Effector memory CD4-positive, alpha-beta T cell (primary cell): ENCODE data around the gene ORC3.
"Not testable (repeated sequence)": the region's sequence is repeated elsewhere in the genome, so short reads cannot be mapped to it uniquely, and the experiment has no call there.

Source experiments
- DNase-seq, 3 donors: peaks; one replicate each; pipeline ENCODE4 v3.0.0-alpha.2; 2020
- H3K27ac ChIP-seq: 2 replicates; pipeline ENCODE4 v1.7.0; 2013; ENCODE audit warnings: mild to moderate bottlenecking, low read length, moderate library complexity; ENCODE audit not compliant: insufficient read depth, poor library complexity, severe bottlenecking
- H3K27me3 ChIP-seq: replicated peaks from 2 replicates; pipeline ENCODE4 v1.7.0; 2013; ENCODE audit warnings: mild to moderate bottlenecking, low read length; ENCODE audit not compliant: insufficient read depth, control insufficient read depth, poor library complexity, severe bottlenecking
- H3K36me3 ChIP-seq: 2 replicates; pipeline ENCODE4 v1.7.0; 2013; ENCODE audit warnings: mild to moderate bottlenecking, low read length, moderate library complexity; ENCODE audit not compliant: control insufficient read depth, insufficient read depth
- H3K4me1 ChIP-seq: 2 replicates; pipeline ENCODE4 v1.7.0; 2013; ENCODE audit warnings: low read length, mild to moderate bottlenecking; ENCODE audit not compliant: control insufficient read depth, insufficient read depth, poor library complexity, severe bottlenecking
- H3K4me3 ChIP-seq: 2 replicates; pipeline ENCODE4 v1.7.0; 2013; ENCODE audit warnings: low read length, low read depth, mild to moderate bottlenecking; ENCODE audit not compliant: insufficient read depth, poor library complexity, severe bottlenecking
- H3K9me3 ChIP-seq: 2 replicates; pipeline ENCODE4 v1.7.0; 2013; ENCODE audit warnings: mild to moderate bottlenecking, low read length, moderate library complexity; ENCODE audit not compliant: control insufficient read depth

ORC3 gene

GRCh38 chr6:87670707-87671106 lies 80.8 kb downstream of the ORC3 start:
- Histone ChIP-seq H3K9me3 (no peaks in the 10 kb centered on the region), H3K36me3 (peaks cover 17% of the 10 kb centered on the region), H3K27me3 (no peaks in the 10 kb centered on the region), H3K4me3 (no peak overlapping the region), H3K4me1 (no peaks in the 10 kb centered on the region), H3K27ac (no peak overlapping the region)
- no peak for DNase-seq

GRCh38 chr6:87671555-87672029 lies 81.7 kb downstream of the ORC3 start:
- no peak overlapping the region for H3K27ac ChIP-seq
- no peaks in the 10 kb centered on the region for H3K27me3 ChIP-seq
- H3K36me3 ChIP-seq, result peaks cover 17% of the 10 kb centered on the region
- no peaks in the 10 kb centered on the region for H3K4me1 ChIP-seq
- H3K9me3 ChIP-seq, result no peaks in the 10 kb centered on the region
- DNase-seq, result no peak
- no peak overlapping the region for H3K4me3 ChIP-seq

- H3K27ac ChIP-seq, result no peak overlapping the region
- H3K27me3 ChIP-seq, result no peaks in the 10 kb centered on the region
- H3K9me3 ChIP-seq, result no peaks in the 10 kb centered on the region
- H3K36me3 ChIP-seq, result peaks cover 16% of the 10 kb centered on the region
- no peak for DNase-seq
- no peak overlapping the region for H3K4me3 ChIP-seq
- no peaks in the 10 kb centered on the region for H3K4me1 ChIP-seq
Measured at GRCh38 chr6:87672641-87673040, 82.7 kb downstream of the ORC3 start.

- H3K27ac ChIP-seq, result no peak overlapping the region
- no peaks in the 10 kb centered on the region for H3K27me3 ChIP-seq
- H3K36me3 ChIP-seq, result peaks cover 11% of the 10 kb centered on the region
- H3K9me3 ChIP-seq, result no peaks in the 10 kb centered on the region
- no peak for DNase-seq
- H3K4me1 ChIP-seq, result no peaks in the 10 kb centered on the region
- no peak overlapping the region for H3K4me3 ChIP-seq
Measured at GRCh38 chr6:87673237-87673636, 83.3 kb downstream of the ORC3 start.

- Histone ChIP-seq H3K4me1 (no peaks in the 10 kb centered on the region), H3K9me3 (no peaks in the 10 kb centered on the region), H3K4me3 (no peak overlapping the region), H3K36me3 (peaks cover 13% of the 10 kb centered on the region), H3K27ac (no peak overlapping the region), H3K27me3 (no peaks in the 10 kb centered on the region)
- no peak for DNase-seq
Measured at GRCh38 chr6:87674290-87674689, 84.4 kb downstream of the ORC3 start.

- no peaks in the 10 kb centered on the region for H3K9me3 ChIP-seq
- H3K36me3 ChIP-seq, result peaks cover 15% of the 10 kb centered on the region
- no peaks in the 10 kb centered on the region for H3K27me3 ChIP-seq
- no peak overlapping the region for H3K4me3 ChIP-seq
- no peak overlapping the region for H3K27ac ChIP-seq
- H3K4me1 ChIP-seq, result no peaks in the 10 kb centered on the region
- no peak for DNase-seq
Measured at GRCh38 chr6:87675004-87675681, 85.2 kb downstream of the ORC3 start.

GRCh38 chr6:87682310-87682709 lies 92.4 kb downstream of the ORC3 start:
- Histone ChIP-seq H3K9me3 (no peaks in the 10 kb centered on the region), H3K4me3 (no peak overlapping the region), H3K27me3 (no peaks in the 10 kb centered on the region), H3K4me1 (no peaks in the 10 kb centered on the region), H3K36me3 (peaks cover 17% of the 10 kb centered on the region), H3K27ac (no peak overlapping the region)
- DNase-seq, result no peak

- H3K27ac ChIP-seq, result no peak overlapping the region
- H3K36me3 ChIP-seq, result peaks cover 17% of the 10 kb centered on the region
- no peaks in the 10 kb centered on the region for H3K4me1 ChIP-seq
- H3K4me3 ChIP-seq, result no peak overlapping the region
- no peak for DNase-seq
- no peaks in the 10 kb centered on the region for H3K27me3 ChIP-seq
- no peaks in the 10 kb centered on the region for H3K9me3 ChIP-seq
Measured at GRCh38 chr6:87683890-87684289, 94.0 kb downstream of the ORC3 start.

- Histone ChIP-seq H3K4me1 (no peaks in the 10 kb centered on the region), H3K27ac (no peak overlapping the region), H3K27me3 (no peaks in the 10 kb centered on the region), H3K36me3 (peaks cover 13% of the 10 kb centered on the region), H3K4me3 (no peak overlapping the region), H3K9me3 (no peaks in the 10 kb centered on the region)
- DNase-seq, result no peak
Measured at GRCh38 chr6:87684895-87685654, 95.1 kb downstream of the ORC3 start.

- not testable (repeated sequence) for H3K27ac ChIP-seq, H3K27me3 ChIP-seq, H3K4me3 ChIP-seq, DNase-seq, H3K4me1 ChIP-seq, H3K36me3 ChIP-seq, H3K9me3 ChIP-seq
Measured at GRCh38 chr6:87686636-87687205, 96.8 kb downstream of the ORC3 start.
